ENCODE results near the gene APOL3.

GRCh38 chr22:36155702-36156101 is 4.9 kb downstream of the APOL3 start:
- no peak for TF ChIP-seq CTCF (IDR thresholded peaks at IDR 0.05; ENCODE audit: low read length)
- TF ChIP-seq EZH2 (IDR thresholded peaks at IDR 0.05; ENCODE audit: borderline replicate concordance, low read length), result no peak
